Caco-2 (cell line): ENCODE measurements around the gene TOX3. TPM values are rescaled to one million over a fixed set of nuclear protein-coding genes. Genes with fewer than 3 reads are reported as not detected.

Source experiments
- BruUV-seq: library from RNA; stranded (reverse); fragments of 400-500 nt; replicated peaks from 2 replicates; lab custom pipeline; 2021; lab: Mats Ljungman, UMichigan
- CTCF ChIA-PET: fragments of 300-600 bp; sonication (Branson Sonifier 250); formaldehyde crosslinking; loops from one replicate; lab custom pipeline; 2022; ENCODE audit warnings: antibody characterized with exemption; lab: Charles Lee
- POLR2A ChIA-PET: fragments of 300-600 bp; sonication (Branson Sonifier 250); formaldehyde crosslinking; loops from one replicate; lab custom pipeline; 2022; ENCODE audit warnings: antibody characterized with exemption; lab: Charles Lee
- DNase-seq, 2 experiments: peaks; one replicate each; pipeline versions ENCODE4 v3.0.0 to v3.0.0-alpha.2; 2020 to 2022
- H3K27me3 ChIP-seq: replicated peaks from 2 replicates; pipeline ENCODE4 v1.6.0; 2011; ENCODE audit warnings: low read length; ENCODE audit not compliant: control insufficient read depth, insufficient read depth
- H3K36me3 ChIP-seq: 2 replicates; pipeline ENCODE4 v1.5.1; 2011; ENCODE audit warnings: low read length; ENCODE audit not compliant: control insufficient read depth, insufficient read depth
- H3K4me1 ChIP-seq: fragments of 250-450 bp; sonication (Bioruptor Pico); 2 replicates; pipeline ENCODE4 v1.5.1; 2020; ENCODE audit warnings: mild to moderate bottlenecking
- H3K4me3 ChIP-seq: 2 replicates; pipeline ENCODE4 v1.5.1; 2011; ENCODE audit warnings: low read depth, mild to moderate bottlenecking, control low read depth, low read length
- H3K9me3 ChIP-seq: fragments of 250-450 bp; sonication (Bioruptor Pico); 2 replicates; pipeline ENCODE4 v1.5.1; 2020; ENCODE audit warnings: mild to moderate bottlenecking, moderate library complexity
- H3K27ac Mint-ChIP-seq: one replicate; pipeline ENCODE4 v1.8.0; 2022; ENCODE audit warnings: mixed read lengths; ENCODE audit not compliant: unreplicated experiment
- H3K27me3 Mint-ChIP-seq: one replicate; pipeline ENCODE4 v1.8.0; 2022; ENCODE audit warnings: mixed read lengths; ENCODE audit not compliant: insufficient read depth, unreplicated experiment
- H3K36me3 Mint-ChIP-seq: one replicate; pipeline ENCODE4 v1.8.0; 2022; ENCODE audit warnings: mild to moderate bottlenecking, mixed read lengths; ENCODE audit not compliant: insufficient read depth, unreplicated experiment
- H3K4me1 Mint-ChIP-seq: one replicate; pipeline ENCODE4 v1.8.0; 2022; ENCODE audit warnings: low read depth, mixed read lengths; ENCODE audit not compliant: unreplicated experiment
- H3K4me3 Mint-ChIP-seq: one replicate; pipeline ENCODE4 v1.8.0; 2022; ENCODE audit warnings: mild to moderate bottlenecking, moderate library complexity, mixed read lengths; ENCODE audit not compliant: unreplicated experiment
- H3K9me3 Mint-ChIP-seq: one replicate; pipeline ENCODE4 v1.8.0; 2022; ENCODE audit warnings: mixed read lengths; ENCODE audit not compliant: unreplicated experiment
- CTCF ChIP-seq, 2 experiments: fragments of 200-600 bp in 1 of 2; IDR thresholded peaks; 1 replicate in 1 of 2; 2 replicates in 1 of 2; pipeline versions ENCODE4 v1.5.1 to v1.8.0; 2011 to 2022; ENCODE audit warnings: antibody characterized with exemption in 1 of 2, control low read depth in 1 of 2, inconsistent platforms in 1 of 2, low read depth in 1 of 2, low read length in 1 of 2, mild to moderate bottlenecking in 1 of 2, moderate library complexity in 1 of 2; ENCODE audit not compliant: insufficient read depth in 1 of 2, severe bottlenecking in 1 of 2, unreplicated experiment in 1 of 2
- intact Hi-C: fragments of 100-400 bp; cut with micrococcal nuclease; formaldehyde crosslinking; loops from one replicate; pipeline ENCODE4 v1.10.0; 2022; ENCODE audit not compliant: unreplicated experiment
- total RNA-seq: library from RNA; stranded (reverse); gene quantifications from 2 replicates; pipeline ENCODE4 v1.2.3, GENCODE V29; 2022

TOX3 gene
- total RNA-seq, 1 experiment from 2014 or later: 3.6 TPM

DNA sequence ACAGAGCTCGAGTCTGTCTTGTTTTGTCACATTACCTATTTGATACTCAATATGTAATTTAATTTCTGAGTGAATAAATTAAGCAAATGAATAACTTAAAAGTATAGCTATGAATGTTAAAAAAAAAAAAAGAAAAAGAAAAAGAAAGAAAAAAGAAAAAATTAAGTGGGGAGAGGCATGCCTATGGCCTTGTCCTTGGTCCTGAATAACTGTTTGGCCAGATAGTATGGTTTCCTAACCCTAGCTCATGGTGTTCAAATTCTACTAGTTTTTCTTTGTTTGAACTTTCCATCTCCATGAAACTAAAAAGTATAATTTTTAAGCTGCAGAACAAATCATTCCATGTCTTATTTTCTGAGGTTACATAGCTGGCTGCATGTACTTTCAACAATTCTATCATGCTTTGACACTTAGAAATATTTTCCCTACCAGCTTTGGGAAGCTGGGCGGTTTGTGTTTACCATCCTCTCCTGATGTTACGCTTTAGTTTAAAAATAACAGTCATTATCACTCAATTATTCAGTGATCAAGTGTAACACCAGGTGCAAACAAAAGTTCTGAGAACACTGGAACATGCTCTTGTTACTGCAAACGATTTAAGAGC, 31.8 kb downstream of the TOX3 start:
- Histone ChIP-seq H3K4me1 (no peaks in the 10 kb centered on the region), H3K9me3 (no peaks in the 10 kb centered on the region), H3K4me3 (no peak overlapping the region), H3K36me3 (no peaks in the 10 kb centered on the region), H3K27me3 (no peaks in the 10 kb centered on the region)
- Mint-ChIP-seq H3K9me3 (no peaks in the 10 kb centered on the region), H3K27ac (no peak overlapping the region), H3K4me3 (no peak overlapping the region), H3K36me3 (no peaks in the 10 kb centered on the region), H3K4me1 (no peaks in the 10 kb centered on the region), H3K27me3 (no peaks in the 10 kb centered on the region)
- intact Hi-C loops: no loop called here
- CTCF ChIA-PET: interaction anchor here (0.7 kb wide), 1 partner anchor 324 kb away, joined by 3 read pairs; no protein-coding TSS in a partner anchor
- no TSS peak for BruUV-seq
- POLR2A ChIA-PET: no interaction called here
- no peak for TF ChIP-seq CTCF (IDR thresholded peaks at IDR 0.05; ENCODE audit: insufficient read depth in 1 of 2, low read depth in 1 of 2, low read length in 1 of 2, severe bottlenecking in 1 of 2, unreplicated experiment in 1 of 2)
- peak in 1 of 2 experiments; percentile 31 for DNase-seq

DNA sequence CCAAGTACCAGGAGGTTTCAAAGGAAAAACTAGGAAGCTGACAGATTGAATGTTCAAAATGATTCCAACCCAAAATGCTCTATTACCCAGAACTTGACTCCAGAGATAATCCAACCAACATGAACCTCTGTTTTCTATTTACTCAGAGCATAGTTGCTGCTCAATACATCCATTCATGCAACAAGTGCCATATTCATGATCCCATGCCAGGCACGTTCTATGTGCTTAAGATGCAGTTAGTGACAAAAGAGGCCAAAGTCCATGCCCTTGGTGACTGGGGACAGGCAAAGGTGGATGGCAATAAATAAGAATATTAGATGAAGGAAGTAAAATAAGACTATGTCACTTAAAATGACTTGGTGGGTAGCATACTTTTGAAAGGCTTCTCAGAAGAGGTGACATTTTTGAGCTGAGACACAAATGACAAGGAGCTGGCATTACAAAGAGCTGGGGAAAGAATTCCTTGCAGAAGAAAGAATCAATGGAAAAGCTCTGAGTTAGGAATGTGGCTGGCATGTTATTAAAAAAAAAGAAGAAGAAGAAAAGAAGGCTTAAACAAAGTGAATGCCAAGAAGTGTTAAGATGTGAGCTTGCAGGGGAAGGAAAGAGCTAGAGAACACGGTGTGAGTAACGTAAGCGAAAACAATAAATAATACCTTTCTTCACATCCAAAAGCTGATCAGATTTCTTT, 34.5 kb downstream of the TOX3 start:
- no peak overlapping the region for H3K27ac Mint-ChIP-seq
- H3K27me3 Mint-ChIP-seq: no peaks in the 10 kb centered on the region
- no peaks in the 10 kb centered on the region for H3K9me3 Mint-ChIP-seq
- Histone ChIP-seq H3K4me3 (no peak overlapping the region), H3K9me3 (no peaks in the 10 kb centered on the region), H3K4me1 (no peaks in the 10 kb centered on the region), H3K36me3 (no peaks in the 10 kb centered on the region), H3K27me3 (no peaks in the 10 kb centered on the region)
- no peak for DNase-seq
- intact Hi-C loops: no loop called here
- TF ChIP-seq CTCF (IDR thresholded peaks at IDR 0.05; ENCODE audit: insufficient read depth in 1 of 2, low read depth in 1 of 2, low read length in 1 of 2, severe bottlenecking in 1 of 2, unreplicated experiment in 1 of 2): no peak
- H3K36me3 Mint-ChIP-seq: no peaks in the 10 kb centered on the region
- H3K4me3 Mint-ChIP-seq: no peak overlapping the region
- POLR2A ChIA-PET: interaction anchor here (0.6 kb wide), 1 partner anchor 26 kb away, joined by 6 read pairs; no protein-coding TSS in a partner anchor
- H3K4me1 Mint-ChIP-seq: no peaks in the 10 kb centered on the region
- BruUV-seq: no TSS peak
- CTCF ChIA-PET: no interaction called here

DNA sequence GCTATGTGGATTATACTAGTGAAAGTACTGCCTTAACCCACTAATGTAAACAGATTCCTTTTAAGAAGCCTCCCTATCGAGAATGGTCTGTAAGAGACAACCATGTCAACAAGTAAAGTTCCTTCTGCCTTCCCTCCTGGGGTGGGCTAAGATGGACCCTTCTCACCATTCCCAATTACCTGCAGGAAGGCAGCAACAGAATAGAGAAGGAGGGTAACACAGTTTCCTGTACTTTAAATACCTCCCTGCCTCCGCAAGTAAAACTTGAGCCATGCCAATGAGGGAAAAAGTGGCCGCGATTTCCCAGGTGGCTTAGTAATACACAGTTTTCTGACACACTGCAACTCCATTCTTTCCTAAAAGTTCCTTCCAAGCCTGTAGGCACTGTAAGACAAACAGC, 45.2 kb downstream of the TOX3 start:
- no peak for DNase-seq
- Histone ChIP-seq H3K9me3 (no peaks in the 10 kb centered on the region), H3K27me3 (no peaks in the 10 kb centered on the region), H3K4me3 (no peak overlapping the region), H3K36me3 (no peaks in the 10 kb centered on the region), H3K4me1 (no peaks in the 10 kb centered on the region)
- ChIA-PET POLR2A (no interaction called here), CTCF (no interaction called here)
- H3K36me3 Mint-ChIP-seq: no peaks in the 10 kb centered on the region
- peaks cover 4% of the 10 kb centered on the region for H3K4me1 Mint-ChIP-seq
- H3K27ac Mint-ChIP-seq: no peak overlapping the region
- H3K27me3 Mint-ChIP-seq: no peaks in the 10 kb centered on the region
- BruUV-seq: no TSS peak
- H3K9me3 Mint-ChIP-seq: peaks cover 6% of the 10 kb centered on the region
- H3K4me3 Mint-ChIP-seq: no peak overlapping the region
- intact Hi-C loops: no loop called here
- no peak for TF ChIP-seq CTCF (IDR thresholded peaks at IDR 0.05; ENCODE audit: insufficient read depth in 1 of 2, low read depth in 1 of 2, low read length in 1 of 2, severe bottlenecking in 1 of 2, unreplicated experiment in 1 of 2)
